SJSA1 (cell line): ENCODE data around the gene CCSER1. TPM values are rescaled to one million over a fixed set of nuclear protein-coding genes. Genes with fewer than 3 reads are reported as not detected.
"Not testable (repeated sequence)": the region's sequence is repeated elsewhere in the genome, so short reads cannot be mapped to it uniquely, and the experiment has no call there.

ENCODE experiments used
- DNase-seq, 2 experiments: peaks; one replicate each; pipeline ENCODE4 v3.0.0-alpha.2; 2015 to 2020; ENCODE audit warnings: low spot score in 2 of 2, low read depth in 1 of 2
- H3K27ac ChIP-seq: fragments of 250-450 bp; sonication (Bioruptor Pico); 2 replicates; pipeline ENCODE4 v1.5.1; 2020; ENCODE audit warnings: mild to moderate bottlenecking, moderate library complexity
- H3K27me3 ChIP-seq: fragments of 250-450 bp; sonication (Bioruptor Pico); replicated peaks from 2 replicates; pipeline ENCODE4 v1.5.1; 2020; ENCODE audit warnings: mild to moderate bottlenecking, moderate library complexity
- H3K36me3 ChIP-seq: fragments of 250-450 bp; sonication (Bioruptor Pico); 2 replicates; pipeline ENCODE4 v1.5.1; 2020; ENCODE audit warnings: mild to moderate bottlenecking
- H3K4me1 ChIP-seq: fragments of 250-450 bp; sonication (Bioruptor Pico); replicated peaks from 2 replicates; pipeline ENCODE4 v1.6.1; 2021; ENCODE audit warnings: mild to moderate bottlenecking
- H3K4me3 ChIP-seq: fragments of 250-450 bp; sonication (Bioruptor Pico); 2 replicates; pipeline ENCODE4 v1.5.1; 2020; ENCODE audit warnings: mild to moderate bottlenecking
- H3K9me3 ChIP-seq: fragments of 250-450 bp; sonication (Bioruptor Pico); replicated peaks from 2 replicates; pipeline ENCODE4 v1.5.1; 2020; ENCODE audit warnings: mild to moderate bottlenecking
- total RNA-seq: library from RNA; depleted of rRNA; stranded (reverse); fragments of >200 nt; shearing (Covaris generic); gene quantifications from 2 replicates; pipeline ENCODE4 v1.2.3, GENCODE V29; 2014

CCSER1 gene
- total RNA-seq, 1 experiment from 2014 or later = not detected

DNA sequence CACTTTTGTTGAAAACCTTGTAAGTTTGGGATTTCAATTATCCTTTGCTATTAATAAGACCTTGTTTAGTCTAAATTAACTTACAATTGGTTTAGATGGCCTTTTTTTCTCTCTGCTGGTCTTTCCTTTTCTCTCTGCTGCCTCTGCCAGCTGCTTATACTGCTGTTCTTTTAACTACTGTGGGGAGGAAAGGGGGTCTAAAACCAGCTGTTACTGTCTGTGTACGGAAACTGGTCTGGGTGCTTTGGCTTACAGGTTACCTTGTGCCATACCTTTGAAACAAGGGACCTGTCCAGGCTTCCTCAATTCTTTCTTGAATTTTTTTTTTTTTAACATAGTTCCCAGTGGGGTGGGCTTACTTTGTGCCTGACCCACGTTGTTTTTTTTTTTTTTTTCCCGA is 1230.8 kb downstream of the CCSER1 start:
- H3K9me3 ChIP-seq, H3K36me3 ChIP-seq, H3K27me3 ChIP-seq, H3K4me3 ChIP-seq, H3K4me1 ChIP-seq, H3K27ac ChIP-seq, DNase-seq: not testable (repeated sequence)

DNA sequence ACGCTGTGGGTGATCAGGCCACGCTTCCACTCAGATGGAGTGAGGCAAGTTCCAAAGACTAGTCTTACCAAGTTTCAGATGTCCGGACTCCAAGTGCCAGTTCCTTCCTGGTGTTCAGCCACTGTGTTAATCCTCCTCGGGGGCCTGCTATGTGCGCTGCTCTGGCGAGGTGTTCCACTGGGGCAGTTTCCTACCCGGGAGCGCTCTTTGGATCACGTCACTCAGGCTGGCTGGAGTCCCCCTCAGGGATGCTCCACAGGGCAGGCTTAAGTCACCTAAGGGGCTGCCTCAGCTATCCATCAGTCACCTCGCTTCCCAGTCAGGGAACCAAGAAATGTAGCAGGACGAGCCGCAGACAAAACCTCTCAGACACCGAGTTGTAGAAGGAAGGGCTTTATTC is 1231.4 kb downstream of the CCSER1 start:
- H3K36me3 ChIP-seq, DNase-seq, H3K4me3 ChIP-seq, H3K27me3 ChIP-seq, H3K4me1 ChIP-seq, H3K27ac ChIP-seq, H3K9me3 ChIP-seq: not testable (repeated sequence)

DNA sequence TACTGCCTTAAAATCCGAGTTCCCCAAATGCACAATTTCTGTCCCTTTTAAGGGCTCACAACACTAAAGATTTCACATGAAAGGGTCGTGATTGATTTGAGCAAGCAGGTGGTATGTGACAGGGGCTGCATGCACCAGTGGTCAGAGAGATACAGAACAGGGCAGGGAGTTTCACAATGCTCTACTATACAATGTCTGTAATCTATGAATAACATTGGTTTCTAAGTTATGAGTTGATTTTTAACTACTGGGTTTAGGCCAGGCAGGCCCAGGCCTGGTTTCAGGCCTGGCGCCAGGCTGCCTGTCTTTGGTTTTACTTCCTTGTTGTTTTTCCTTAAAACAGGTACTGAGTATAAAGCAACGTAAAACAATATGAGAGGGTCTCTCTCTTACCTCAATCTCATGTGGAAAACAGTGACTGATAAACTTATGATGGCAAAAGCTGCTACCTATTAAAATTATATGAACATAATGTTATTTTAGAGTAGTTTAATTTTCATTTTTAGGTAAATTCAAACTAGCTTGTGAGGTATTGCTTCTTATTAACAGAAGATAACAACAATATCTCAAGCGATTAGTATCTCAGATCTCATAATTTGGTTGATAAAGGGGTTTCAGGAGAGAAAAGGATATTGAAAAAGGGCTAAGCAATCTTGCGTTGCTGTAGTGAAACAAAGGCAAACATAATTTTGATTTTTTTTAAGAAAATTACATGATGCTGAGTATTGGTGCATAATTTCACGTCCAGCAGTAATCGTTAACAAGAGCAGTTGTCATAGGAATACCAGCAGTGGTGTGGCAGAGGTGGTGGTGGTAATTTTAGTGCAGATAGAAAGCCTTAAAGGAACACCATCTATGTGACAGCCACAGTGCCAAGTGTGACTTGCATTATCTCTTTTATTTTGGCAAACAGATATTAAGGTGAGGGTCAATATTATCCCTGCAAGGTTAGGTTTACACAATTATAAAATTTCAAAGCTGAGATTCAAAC is 1232.1 kb downstream of the CCSER1 start:
- H3K36me3 ChIP-seq = no peaks in the 10 kb centered on the region
- H3K27me3 ChIP-seq = no peaks in the 10 kb centered on the region
- no peak overlapping the region for H3K27ac ChIP-seq
- no peak for DNase-seq
- no peaks in the 10 kb centered on the region for H3K9me3 ChIP-seq
- no peaks in the 10 kb centered on the region for H3K4me1 ChIP-seq
- H3K4me3 ChIP-seq = no peak overlapping the region

DNA sequence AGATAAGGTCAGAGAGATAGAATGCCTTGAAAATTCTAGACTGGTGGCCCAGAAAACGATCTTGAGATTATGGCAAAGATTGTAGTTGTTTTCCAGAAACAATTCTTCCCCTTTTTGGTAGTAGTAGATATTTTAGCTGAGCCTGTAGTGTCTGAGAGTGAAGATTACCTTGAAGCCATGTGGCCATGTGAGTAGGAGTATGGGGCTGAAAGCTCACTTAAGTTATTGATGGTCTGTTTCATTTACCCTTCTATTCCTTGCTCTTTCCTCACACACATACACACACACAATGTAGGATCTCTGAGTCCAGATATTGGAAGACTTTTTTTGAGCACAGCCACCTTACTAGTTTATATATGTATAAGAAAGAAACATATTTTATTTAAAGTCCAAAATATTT is 1234.9 kb downstream of the CCSER1 start:
- Histone ChIP-seq H3K27me3 (no peaks in the 10 kb centered on the region), H3K36me3 (no peaks in the 10 kb centered on the region), H3K27ac (no peak overlapping the region), H3K4me1 (no peaks in the 10 kb centered on the region), H3K4me3 (no peak overlapping the region), H3K9me3 (no peaks in the 10 kb centered on the region)
- DNase-seq = no peak

DNA sequence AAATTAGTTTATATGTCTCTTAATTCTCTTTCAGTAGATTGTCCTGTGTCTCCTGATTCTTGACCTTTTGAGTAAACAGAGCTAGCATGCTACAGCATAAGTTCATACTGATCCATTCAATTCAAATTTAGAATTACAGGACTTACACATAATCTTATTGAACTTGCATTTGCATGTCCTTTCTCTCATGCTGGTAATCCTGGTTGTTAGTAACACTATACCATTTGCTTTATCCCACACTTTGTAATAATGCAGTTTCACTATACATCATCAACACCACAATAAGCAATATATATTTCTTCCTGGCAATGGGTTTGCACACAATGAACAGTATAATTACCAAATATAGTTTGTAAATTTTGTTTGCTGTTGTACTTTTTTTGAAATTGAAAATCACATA is 1239.4 kb downstream of the CCSER1 start:
- no peaks in the 10 kb centered on the region for H3K9me3 ChIP-seq
- no peaks in the 10 kb centered on the region for H3K36me3 ChIP-seq
- H3K4me1 ChIP-seq = no peaks in the 10 kb centered on the region
- no peak overlapping the region for H3K4me3 ChIP-seq
- no peaks in the 10 kb centered on the region for H3K27me3 ChIP-seq
- no peak overlapping the region for H3K27ac ChIP-seq
- no peak for DNase-seq

DNA sequence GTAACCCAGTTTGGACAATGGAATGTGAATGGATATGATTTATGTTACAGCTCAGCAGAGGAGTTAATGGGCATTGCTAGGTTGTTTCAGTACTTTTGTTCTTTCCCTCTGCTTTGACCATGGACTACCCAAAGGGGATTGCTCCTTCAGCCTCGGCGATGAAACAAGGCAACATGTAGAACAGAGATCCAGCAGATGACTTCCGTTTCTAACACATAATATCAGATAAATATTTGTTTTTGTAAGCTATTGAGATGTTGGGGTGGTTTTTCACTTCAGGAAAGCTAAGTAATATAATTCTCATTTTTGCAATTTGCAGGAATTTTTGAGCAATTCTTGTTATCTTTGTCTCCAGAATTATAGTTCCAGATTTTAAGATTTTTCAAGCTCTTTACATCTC is 1241.9 kb downstream of the CCSER1 start:
- Histone ChIP-seq H3K4me3 (no peak overlapping the region), H3K27ac (no peak overlapping the region), H3K27me3 (no peaks in the 10 kb centered on the region), H3K9me3 (no peaks in the 10 kb centered on the region), H3K36me3 (no peaks in the 10 kb centered on the region), H3K4me1 (no peaks in the 10 kb centered on the region)
- DNase-seq = no peak

DNA sequence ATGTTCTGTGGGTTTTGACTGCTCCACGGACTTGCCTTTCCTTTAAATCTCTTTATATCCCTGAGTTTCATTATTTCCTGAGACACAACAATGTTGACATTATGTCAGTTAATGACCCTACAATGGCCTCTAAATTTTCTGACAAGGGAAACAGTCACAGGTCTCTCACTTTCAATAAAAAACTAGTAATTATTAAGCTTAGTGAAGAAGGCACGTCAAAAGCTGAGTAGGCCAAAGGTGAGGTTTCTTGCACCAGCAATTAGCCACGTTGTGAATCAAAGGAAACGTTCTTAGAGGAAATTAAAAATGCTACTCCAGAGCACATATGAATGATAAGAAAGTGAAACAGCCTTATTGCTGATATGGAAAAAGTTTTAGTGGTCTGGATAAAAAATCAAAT is 1246.4 kb downstream of the CCSER1 start:
- H3K9me3 ChIP-seq = no peaks in the 10 kb centered on the region
- no peak overlapping the region for H3K27ac ChIP-seq
- no peaks in the 10 kb centered on the region for H3K27me3 ChIP-seq
- no peak overlapping the region for H3K4me3 ChIP-seq
- DNase-seq = no peak
- no peaks in the 10 kb centered on the region for H3K4me1 ChIP-seq
- no peaks in the 10 kb centered on the region for H3K36me3 ChIP-seq

DNA sequence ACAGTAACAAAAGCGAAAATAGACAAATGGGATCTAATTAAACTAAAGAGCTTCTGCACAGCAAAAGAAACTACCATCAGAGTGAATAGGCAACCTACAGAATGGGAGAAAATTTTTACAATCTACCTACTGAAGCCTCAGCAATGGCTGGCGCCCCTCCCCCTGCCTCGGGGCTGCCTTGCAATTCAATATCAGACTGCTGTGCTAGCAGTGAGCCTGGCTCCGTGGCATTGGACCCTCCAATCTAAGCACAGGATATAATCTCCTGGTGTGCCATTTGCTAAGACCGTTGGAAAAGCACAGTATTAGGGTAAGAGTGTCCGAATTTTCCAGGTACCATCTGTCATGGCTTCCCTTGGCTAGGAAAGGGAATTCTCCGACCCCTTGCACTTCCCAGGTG is 1278.2 kb downstream of the CCSER1 start:
- H3K36me3 ChIP-seq, H3K27me3 ChIP-seq, H3K4me1 ChIP-seq, DNase-seq, H3K27ac ChIP-seq, H3K4me3 ChIP-seq, H3K9me3 ChIP-seq: not testable (repeated sequence)

DNA sequence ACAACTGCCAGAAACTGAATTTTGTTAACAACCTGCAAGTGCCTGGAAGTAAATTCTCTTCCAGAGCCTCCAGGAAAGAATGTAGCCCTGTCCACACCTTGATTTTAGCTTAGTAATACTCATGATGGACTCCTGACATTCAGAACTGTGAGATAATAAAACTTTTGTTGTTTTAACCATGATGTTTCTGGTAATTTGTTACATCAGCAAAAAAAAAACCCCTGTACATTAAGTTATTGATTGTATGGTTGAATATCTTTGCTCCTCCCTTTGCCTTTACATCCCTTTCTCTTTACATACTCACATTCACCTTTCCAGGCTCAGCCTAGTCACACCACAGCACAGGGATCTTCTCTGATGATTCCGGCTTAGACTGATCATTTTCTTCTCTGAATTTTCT is 1294.8 kb downstream of the CCSER1 start:
- peaks cover 4% of the 10 kb centered on the region; the same call in 1 of the 2 replicates for H3K9me3 ChIP-seq
- no peaks in the 10 kb centered on the region for H3K27me3 ChIP-seq
- H3K4me3 ChIP-seq = no peak overlapping the region
- H3K36me3 ChIP-seq = no peaks in the 10 kb centered on the region
- DNase-seq = no peak
- no peak overlapping the region for H3K27ac ChIP-seq
- no peaks in the 10 kb centered on the region for H3K4me1 ChIP-seq

DNA sequence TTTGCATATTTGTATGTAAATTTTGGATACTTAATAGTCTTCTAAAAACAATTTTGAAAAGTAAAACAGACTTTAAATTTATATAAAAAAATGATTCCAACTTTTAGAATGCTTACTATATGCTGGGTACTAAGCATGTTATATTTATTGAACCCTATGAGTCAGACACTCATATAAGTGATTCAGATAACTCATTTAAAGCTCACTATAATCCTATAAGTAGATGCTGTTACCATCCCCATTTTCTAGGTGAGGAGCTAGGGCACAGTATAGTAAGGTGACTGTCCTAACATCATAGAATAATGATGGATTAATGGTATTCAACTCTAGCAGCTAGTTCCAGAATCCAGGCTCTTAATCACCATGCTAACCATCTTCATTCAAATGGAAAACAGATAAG is 1299.5 kb downstream of the CCSER1 start:
- no peak overlapping the region for H3K27ac ChIP-seq
- H3K4me3 ChIP-seq = no peak overlapping the region
- H3K9me3 ChIP-seq = no peaks in the 10 kb centered on the region
- no peaks in the 10 kb centered on the region for H3K36me3 ChIP-seq
- H3K4me1 ChIP-seq = no peaks in the 10 kb centered on the region
- no peaks in the 10 kb centered on the region for H3K27me3 ChIP-seq
- DNase-seq = no peak

DNA sequence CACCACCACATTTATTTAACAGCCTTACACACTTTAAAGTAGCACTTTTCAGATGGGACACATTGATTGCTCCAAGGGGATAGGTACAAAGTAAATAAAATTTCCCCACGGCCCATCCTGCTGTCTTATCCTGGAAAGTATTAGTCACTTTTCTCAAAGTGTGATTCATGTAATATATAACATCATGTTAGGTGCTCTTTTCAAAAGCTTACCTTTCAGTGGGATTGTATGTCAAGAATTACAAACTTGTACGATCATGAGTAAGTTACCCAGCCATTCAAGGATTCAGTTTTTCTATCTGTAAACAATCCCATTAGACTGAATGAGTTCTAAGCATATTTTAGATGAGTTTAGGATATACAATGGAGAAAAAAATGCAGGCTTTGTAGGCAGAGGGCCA is 1300.0 kb downstream of the CCSER1 start:
- no peaks in the 10 kb centered on the region for H3K27me3 ChIP-seq
- H3K4me1 ChIP-seq = no peaks in the 10 kb centered on the region
- no peaks in the 10 kb centered on the region for H3K36me3 ChIP-seq
- H3K4me3 ChIP-seq = no peak overlapping the region
- no peaks in the 10 kb centered on the region for H3K9me3 ChIP-seq
- H3K27ac ChIP-seq = no peak overlapping the region
- DNase-seq = no peak

DNA sequence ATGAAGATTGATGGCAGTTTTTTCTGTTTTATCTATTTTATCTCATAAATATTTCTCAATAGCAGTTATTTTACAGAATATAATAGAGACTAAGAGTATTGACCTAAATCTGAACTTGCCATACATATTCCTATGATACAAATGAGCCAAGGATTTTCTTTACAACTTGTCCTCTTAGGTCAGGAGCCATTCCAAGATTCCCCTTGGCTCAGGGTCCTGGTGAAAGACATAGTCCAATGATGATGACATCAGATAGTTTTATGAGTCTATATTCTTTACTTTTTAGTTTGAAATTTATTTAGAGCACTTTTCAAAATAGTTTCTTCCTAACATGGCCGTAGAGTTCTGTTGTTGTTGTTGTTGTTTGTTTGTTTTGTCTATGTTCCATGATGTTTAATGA is 1307.4 kb downstream of the CCSER1 start:
- H3K4me3 ChIP-seq = no peak overlapping the region
- H3K27ac ChIP-seq = no peak overlapping the region
- no peaks in the 10 kb centered on the region for H3K9me3 ChIP-seq
- H3K4me1 ChIP-seq = no peaks in the 10 kb centered on the region
- DNase-seq = no peak
- H3K27me3 ChIP-seq = no peaks in the 10 kb centered on the region
- no peaks in the 10 kb centered on the region for H3K36me3 ChIP-seq

DNA sequence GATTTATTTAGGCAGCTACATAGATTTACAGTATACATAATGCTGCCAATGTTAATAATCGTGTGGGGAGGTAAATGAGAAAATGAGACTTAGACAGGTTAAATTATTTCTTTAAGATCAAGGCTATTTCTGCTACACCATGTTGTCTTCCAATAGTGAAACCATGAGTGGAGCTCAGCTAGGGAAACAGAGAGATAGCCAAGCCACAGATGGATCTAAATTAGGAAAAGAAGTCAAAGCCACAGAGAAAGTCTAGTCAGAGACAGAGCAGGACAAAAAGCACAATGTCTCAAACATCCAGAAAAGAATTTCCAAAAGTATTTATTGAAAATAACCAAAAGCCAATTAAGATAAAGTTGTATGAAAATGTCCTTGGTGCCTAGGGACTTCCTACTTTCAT is 1309.4 kb downstream of the CCSER1 start:
- Histone ChIP-seq H3K9me3 (no peaks in the 10 kb centered on the region), H3K27me3 (no peaks in the 10 kb centered on the region), H3K36me3 (no peaks in the 10 kb centered on the region), H3K27ac (no peak overlapping the region), H3K4me3 (no peak overlapping the region), H3K4me1 (no peaks in the 10 kb centered on the region)
- no peak for DNase-seq

DNA sequence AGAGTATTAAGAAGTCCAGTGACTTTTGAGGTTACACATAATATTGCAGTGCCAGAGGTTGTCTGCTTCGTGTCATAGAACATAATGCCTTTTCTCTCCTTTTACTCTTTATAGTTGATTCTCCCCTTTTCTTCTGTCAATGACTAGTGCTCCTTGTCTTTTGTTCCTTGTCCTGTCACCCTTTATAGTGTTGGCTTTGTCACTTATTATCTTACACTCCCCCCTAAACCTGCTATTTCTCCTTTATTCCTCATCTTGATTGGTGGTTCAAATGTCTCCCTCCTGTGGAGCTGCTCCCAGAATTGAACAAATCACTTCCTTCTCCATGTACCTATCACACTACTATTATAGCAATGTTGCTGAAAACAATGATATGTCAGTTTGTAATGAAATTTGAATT is 1320.0 kb downstream of the CCSER1 start:
- no peak for DNase-seq
- H3K4me3 ChIP-seq = no peak overlapping the region
- H3K9me3 ChIP-seq = peaks cover 2% of the 10 kb centered on the region; the same call in 1 of the 2 replicates
- no peaks in the 10 kb centered on the region for H3K36me3 ChIP-seq
- no peaks in the 10 kb centered on the region for H3K4me1 ChIP-seq
- no peak overlapping the region for H3K27ac ChIP-seq
- H3K27me3 ChIP-seq = no peaks in the 10 kb centered on the region
